HG03457 (cell line): ENCODE results near the gene GPBP1L1.
A peak's percentile ranks its signal among the peaks of the same experiment; 100 is the strongest.
"Not testable (repeated sequence)": the region's sequence is repeated elsewhere in the genome, so short reads cannot be mapped to it uniquely, and the experiment has no call there.

Source experiments
- ATAC-seq: cut with Tn5 transposase; IDR thresholded peaks from one replicate; pipeline ENCODE4 v1.9.1; 2021; ENCODE audit warnings: moderate number of reproducible peaks; ENCODE audit not compliant: unreplicated experiment

Gene GPBP1L1

GRCh38 chr1:45686288-45687013 is at the start of gene GPBP1L1:
Gene GPBP1L1 (minus strand): TSS chr1:45686533. CDS start chr1:45659087, 27,446 bp downstream.
- ATAC-seq = peak; percentile 34

GRCh38 chr1:45730780-45731319 is 44.5 kb upstream of the GPBP1L1 start:
- ATAC-seq = no peak

- no peak for ATAC-seq
Measured at GRCh38 chr1:45730075-45730779, 43.9 kb upstream of the GPBP1L1 start.

GRCh38 chr1:45726007-45726406 is 39.7 kb upstream of the GPBP1L1 start:
- not testable (repeated sequence) for ATAC-seq

GRCh38 chr1:45723248-45723930 is 37.1 kb upstream of the GPBP1L1 start:
- no peak for ATAC-seq

GRCh38 chr1:45722809-45723208 is 36.5 kb upstream of the GPBP1L1 start:
- no peak for ATAC-seq

GRCh38 chr1:45721207-45721606 is 34.9 kb upstream of the GPBP1L1 start:
- no peak for ATAC-seq

- no peak for ATAC-seq
Measured at GRCh38 chr1:45718289-45718688, 32.0 kb upstream of the GPBP1L1 start.

- not testable (repeated sequence) for ATAC-seq
Measured at GRCh38 chr1:45717386-45717785, 31.1 kb upstream of the GPBP1L1 start.

GRCh38 chr1:45716700-45717099 is 30.4 kb upstream of the GPBP1L1 start:
- no peak for ATAC-seq

- no peak for ATAC-seq
Measured at GRCh38 chr1:45713711-45714110, 27.4 kb upstream of the GPBP1L1 start.

- no peak for ATAC-seq
Measured at GRCh38 chr1:45704637-45705036, 18.3 kb upstream of the GPBP1L1 start.

- no peak for ATAC-seq
Measured at GRCh38 chr1:45694823-45695222, 8.5 kb upstream of the GPBP1L1 start.

- not testable (repeated sequence) for ATAC-seq
Measured at GRCh38 chr1:45693811-45694210, 7.5 kb upstream of the GPBP1L1 start.

- ATAC-seq = no peak
Measured at GRCh38 chr1:45687754-45688740, 1.7 kb upstream of the GPBP1L1 start, which contains the start of gene TMEM69. Gene TMEM69 (plus strand): TSS chr1:45688181. CDS start chr1:45691069, 2,888 bp downstream.

GRCh38 chr1:45687014-45687753 is 851 bp upstream of the GPBP1L1 start:
- peak; percentile 56 for ATAC-seq

- peak; percentile 2 for ATAC-seq
Measured at GRCh38 chr1:45686015-45686287, 382 bp downstream of the GPBP1L1 start.

GRCh38 chr1:45685308-45686014 is 872 bp downstream of the GPBP1L1 start:
- ATAC-seq = no peak

- ATAC-seq = no peak
Measured at GRCh38 chr1:45684402-45684801, 1.9 kb downstream of the GPBP1L1 start.
